MM.1S (cell line): ENCODE measurements around the gene ITSN1.

Experiments
- DNase-seq: peaks from one replicate; pipeline ENCODE4 v3.0.0-alpha.2; 2015
- H2AFZ ChIP-seq: fragments of 300-600 bp; sonication (generic); 2 replicates; pipeline ENCODE4 v1.6.0; 2016; ENCODE audit warnings: antibody characterized with exemption, low read length
- H3F3A ChIP-seq: fragments of 300-600 bp; sonication (generic); 2 replicates; pipeline ENCODE4 v1.6.1; 2016; ENCODE audit warnings: mild to moderate bottlenecking, antibody characterized with exemption, low read length, moderate library complexity, mixed read lengths; ENCODE audit not compliant: insufficient read depth
- H3K27ac ChIP-seq: fragments of 300-600 bp; sonication (generic); 2 replicates; pipeline ENCODE4 v1.5.1; 2016; ENCODE audit warnings: mild to moderate bottlenecking, low read length
- H3K27me3 ChIP-seq: fragments of 300-600 bp; sonication (generic); replicated peaks from 2 replicates; pipeline ENCODE4 v1.6.0; 2016; ENCODE audit warnings: low read length; ENCODE audit not compliant: insufficient read depth
- H3K36me3 ChIP-seq: fragments of 300-600 bp; sonication (generic); replicated peaks from 2 replicates; pipeline ENCODE4 v1.6.1; 2016; ENCODE audit warnings: mild to moderate bottlenecking, low read length, mixed read lengths; ENCODE audit not compliant: insufficient read depth
- H3K4me1 ChIP-seq: fragments of 300-600 bp; sonication (generic); 2 replicates; pipeline ENCODE4 v1.6.1; 2016; ENCODE audit warnings: low read length, mixed read lengths
- H3K4me2 ChIP-seq: fragments of 300-600 bp; sonication (generic); 2 replicates; pipeline ENCODE4 v1.6.0; 2016; ENCODE audit warnings: low read depth, low read length
- H3K4me3 ChIP-seq: fragments of 300-600 bp; sonication (generic); 2 replicates; pipeline ENCODE4 v1.5.1; 2016; ENCODE audit warnings: low read length, mixed read lengths
- H3K79me2 ChIP-seq: fragments of 300-600 bp; sonication (generic); 2 replicates; pipeline ENCODE4 v1.6.1; 2016; ENCODE audit warnings: mixed run types, low read length, mixed read lengths
- H3K9ac ChIP-seq: fragments of 300-600 bp; sonication (generic); 2 replicates; pipeline ENCODE4 v1.6.1; 2016; ENCODE audit warnings: low read length, mixed read lengths
- H3K9me2 ChIP-seq: fragments of 300-600 bp; sonication (generic); replicated peaks from 2 replicates; pipeline ENCODE4 v1.6.1; 2016; ENCODE audit warnings: mild to moderate bottlenecking, low read length, mixed read lengths; ENCODE audit not compliant: insufficient read depth
- H3K9me3 ChIP-seq: fragments of 300-600 bp; sonication (generic); replicated peaks from 2 replicates; pipeline ENCODE4 v1.6.1; 2016; ENCODE audit warnings: mild to moderate bottlenecking, low read length, mixed read lengths; ENCODE audit not compliant: insufficient read depth
- H4K20me1 ChIP-seq: fragments of 300-600 bp; sonication (generic); 2 replicates; pipeline ENCODE4 v1.6.1; 2016; ENCODE audit warnings: mild to moderate bottlenecking, low read length, moderate library complexity, mixed read lengths; ENCODE audit not compliant: insufficient read depth
- EZH2 ChIP-seq: fragments of 300-600 bp; sonication (generic); optimal IDR thresholded peaks from 2 replicates; pipeline ENCODE3; 2017; ENCODE audit warnings: low read depth, mild to moderate bottlenecking, antibody characterized with exemption, low read length, mixed read lengths
- EZH2phosphoT487 ChIP-seq: fragments of 300-600 bp; sonication (generic); IDR thresholded peaks from 2 replicates; pipeline ENCODE4 v1.6.1; 2018; ENCODE audit warnings: antibody characterized with exemption, low read length
- TF ChIP-seq, protein P1 (sequence below): fragments of 300-600 bp; sonication (generic); IDR thresholded peaks from 2 replicates; pipeline ENCODE4 v1.5.1; 2016; ENCODE audit warnings: antibody characterized with exemption, low read length, mixed read lengths

The ITSN1 gene

DNA sequence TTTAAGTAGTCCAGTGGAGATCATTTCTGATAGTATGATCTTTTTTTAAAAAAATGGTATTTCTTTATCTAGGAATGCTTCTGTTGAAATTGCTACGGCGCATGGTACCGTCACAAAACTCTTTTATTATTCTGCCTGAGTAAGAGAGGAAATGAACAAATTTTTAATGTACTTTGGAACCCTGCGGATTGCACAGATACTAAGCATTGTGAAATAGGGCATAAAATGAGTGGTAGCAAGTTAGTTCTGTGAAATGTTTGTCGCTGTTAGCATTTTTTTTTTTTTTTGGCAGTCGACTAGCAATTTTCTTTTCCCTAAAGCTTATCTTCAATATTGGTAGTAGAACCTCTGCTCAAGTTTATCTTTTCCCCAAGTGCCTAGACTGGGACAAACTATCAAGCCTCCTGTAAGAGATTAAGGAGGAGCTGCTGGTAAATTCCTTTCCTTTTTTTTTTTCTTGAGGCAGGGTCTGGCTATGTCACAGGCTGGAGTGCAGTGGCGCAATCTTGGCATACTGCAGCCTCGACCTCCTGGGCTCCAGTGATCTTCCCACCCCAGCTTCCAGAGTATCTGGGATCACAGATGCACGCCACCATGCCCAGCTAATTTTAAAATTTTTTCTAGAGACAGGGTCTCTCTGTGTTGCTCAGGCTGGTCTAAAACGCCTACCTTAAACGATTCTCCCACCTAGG lies 2.2 kb downstream of the ITSN1 start:
- Histone ChIP-seq H3K79me2 (peaks cover 81% of the 10 kb centered on the region), H3K9ac (no peak overlapping the region), H3K27ac (no peak overlapping the region), H3K9me2 (no peaks in the 10 kb centered on the region), H3K27me3 (no peaks in the 10 kb centered on the region), H3K4me3 (no peak overlapping the region), H3K36me3 (no peaks in the 10 kb centered on the region), H3K9me3 (no peaks in the 10 kb centered on the region), H2AFZ (no peak overlapping the region), H3K4me2 (no peak overlapping the region), H4K20me1 (no peaks in the 10 kb centered on the region), H3F3A (peaks cover 14% of the 10 kb centered on the region), H3K4me1 (0 out of 2 replicates have a peak, but pooled peaks cover 8% of the 10 kb centered on the region)
- DNase-seq: no peak
- TF ChIP-seq, protein P1, sequence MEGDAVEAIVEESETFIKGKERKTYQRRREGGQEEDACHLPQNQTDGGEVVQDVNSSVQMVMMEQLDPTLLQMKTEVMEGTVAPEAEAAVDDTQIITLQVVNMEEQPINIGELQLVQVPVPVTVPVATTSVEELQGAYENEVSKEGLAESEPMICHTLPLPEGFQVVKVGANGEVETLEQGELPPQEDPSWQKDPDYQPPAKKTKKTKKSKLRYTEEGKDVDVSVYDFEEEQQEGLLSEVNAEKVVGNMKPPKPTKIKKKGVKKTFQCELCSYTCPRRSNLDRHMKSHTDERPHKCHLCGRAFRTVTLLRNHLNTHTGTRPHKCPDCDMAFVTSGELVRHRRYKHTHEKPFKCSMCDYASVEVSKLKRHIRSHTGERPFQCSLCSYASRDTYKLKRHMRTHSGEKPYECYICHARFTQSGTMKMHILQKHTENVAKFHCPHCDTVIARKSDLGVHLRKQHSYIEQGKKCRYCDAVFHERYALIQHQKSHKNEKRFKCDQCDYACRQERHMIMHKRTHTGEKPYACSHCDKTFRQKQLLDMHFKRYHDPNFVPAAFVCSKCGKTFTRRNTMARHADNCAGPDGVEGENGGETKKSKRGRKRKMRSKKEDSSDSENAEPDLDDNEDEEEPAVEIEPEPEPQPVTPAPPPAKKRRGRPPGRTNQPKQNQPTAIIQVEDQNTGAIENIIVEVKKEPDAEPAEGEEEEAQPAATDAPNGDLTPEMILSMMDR: no peak
- TF ChIP-seq EZH2phosphoT487 (no peak), EZH2 (no peak)

GRCh38 chr21:33645730-33646129 lies 3.4 kb downstream of the ITSN1 start:
- H3K9ac ChIP-seq: no peak overlapping the region
- no peak overlapping the region for H3K4me3 ChIP-seq
- no peak for DNase-seq
- no peaks in the 10 kb centered on the region for H3K9me3 ChIP-seq
- no peaks in the 10 kb centered on the region for H3K27me3 ChIP-seq
- no peaks in the 10 kb centered on the region for H4K20me1 ChIP-seq
- H3K79me2 ChIP-seq: peaks cover 83% of the 10 kb centered on the region
- H3K4me2 ChIP-seq: no peak overlapping the region
- peaks cover 11% of the 10 kb centered on the region for H3F3A ChIP-seq
- H3K27ac ChIP-seq: no peak overlapping the region
- TF ChIP-seq EZH2phosphoT487: no peak
- no peak overlapping the region for H2AFZ ChIP-seq
- no peaks in the 10 kb centered on the region for H3K9me2 ChIP-seq
- H3K36me3 ChIP-seq: no peaks in the 10 kb centered on the region
- 0 out of 2 replicates have a peak, but pooled peaks cover 9% of the 10 kb centered on the region for H3K4me1 ChIP-seq

DNA sequence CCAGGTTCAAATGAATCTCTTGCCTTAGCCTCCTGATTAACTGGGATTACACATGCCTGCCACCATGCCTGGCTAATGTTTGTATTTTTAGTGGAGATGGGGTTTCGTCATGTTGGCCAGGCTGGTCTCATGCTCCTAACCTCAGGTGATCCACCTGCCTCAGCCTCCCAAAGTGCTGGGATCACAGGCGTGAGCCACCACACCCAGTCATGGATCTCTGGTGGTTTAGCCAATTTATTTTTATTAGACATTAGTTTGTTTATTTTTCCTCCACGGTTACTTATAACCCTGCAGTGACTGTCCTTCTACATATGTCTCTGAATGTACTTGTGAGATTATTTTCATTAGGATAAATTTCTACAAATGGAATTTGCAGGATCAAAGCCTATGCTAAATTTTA lies 5.3 kb downstream of the ITSN1 start:
- no peak overlapping the region for H3K4me3 ChIP-seq
- H3F3A ChIP-seq: 0 out of 2 replicates have a peak, but pooled peaks cover 4% of the 10 kb centered on the region
- no peak for TF ChIP-seq EZH2phosphoT487
- no peak for TF ChIP-seq EZH2
- TF ChIP-seq, protein P1: no peak
- no peaks in the 10 kb centered on the region for H3K27me3 ChIP-seq
- H2AFZ ChIP-seq: no peak overlapping the region
- no peak overlapping the region for H3K9ac ChIP-seq
- no peaks in the 10 kb centered on the region for H4K20me1 ChIP-seq
- H3K79me2 ChIP-seq: peaks cover 95% of the 10 kb centered on the region
- H3K4me1 ChIP-seq: 0 out of 2 replicates have a peak, but pooled peaks cover 9% of the 10 kb centered on the region
- H3K36me3 ChIP-seq: no peaks in the 10 kb centered on the region
- no peak overlapping the region for H3K27ac ChIP-seq
- no peaks in the 10 kb centered on the region for H3K9me2 ChIP-seq
- H3K4me2 ChIP-seq: no peak overlapping the region
- no peak for DNase-seq
- no peaks in the 10 kb centered on the region for H3K9me3 ChIP-seq

DNA sequence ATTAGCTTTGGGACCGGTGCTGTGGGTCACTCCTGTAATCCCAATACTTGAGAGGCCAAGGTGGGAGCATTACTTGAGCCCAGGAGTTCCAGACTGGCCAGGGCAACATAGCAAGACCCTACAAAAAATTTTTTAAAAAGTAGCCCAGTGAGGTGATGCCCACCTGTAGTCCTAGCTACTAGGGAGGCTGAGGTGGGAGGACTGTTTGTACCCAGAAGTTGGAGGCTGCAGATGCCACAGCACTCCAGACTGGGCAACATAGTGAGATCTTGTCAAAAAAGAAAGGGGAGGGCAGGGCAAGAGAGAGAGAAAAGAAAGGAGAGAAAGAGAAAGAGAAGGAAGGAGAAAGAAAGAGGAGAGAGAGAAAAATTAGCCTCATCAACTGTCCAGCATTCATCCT lies 6.3 kb downstream of the ITSN1 start:
- Histone ChIP-seq H3K9me3 (no peaks in the 10 kb centered on the region), H3K4me3 (no peak overlapping the region), H3K9me2 (no peaks in the 10 kb centered on the region), H3K4me2 (no peak overlapping the region), H3K27me3 (no peaks in the 10 kb centered on the region), H3K27ac (no peak overlapping the region), H3F3A (0 out of 2 replicates have a peak, but pooled peaks cover under 1% of the 10 kb centered on the region), H2AFZ (no peak overlapping the region), H3K36me3 (no peaks in the 10 kb centered on the region), H3K4me1 (0 out of 2 replicates have a peak, but pooled peaks cover 9% of the 10 kb centered on the region), H3K9ac (no peak overlapping the region), H4K20me1 (no peaks in the 10 kb centered on the region), H3K79me2 (peaks cover 96% of the 10 kb centered on the region)
- no peak for DNase-seq
- TF ChIP-seq EZH2: no peak
- TF ChIP-seq EZH2phosphoT487: no peak
- TF ChIP-seq, protein P1: no peak
